HCT116 (cell line): ENCODE results near the gene NANOS1. TPM values are rescaled to one million over a fixed set of nuclear protein-coding genes. Genes with fewer than 3 reads are reported as not detected.

Experiments
- ATAC-seq: fragments of 200-7000 bp; cut with Tn5 transposase; 2 replicates; pipeline ENCODE4 v1.9.1; 2020; ENCODE audit warnings: mild to moderate bottlenecking, moderate library complexity
- BruUV-seq: library from RNA; stranded (reverse); fragments of 400-500 nt; replicated peaks from 2 replicates; lab custom pipeline; 2021; lab: Mats Ljungman, UMichigan
- CTCF ChIA-PET: fragments of 300-600 bp; sonication (Branson Sonifier 250); formaldehyde crosslinking; loops from one replicate; lab custom pipeline; 2021; ENCODE audit warnings: antibody characterized with exemption; lab: Charles Lee
- POLR2A ChIA-PET: fragments of 300-600, 350-600 bp; sonication (Branson Sonifier 250); formaldehyde crosslinking; loops from one replicate; lab custom pipeline; 2021; ENCODE audit warnings: antibody characterized with exemption; lab: Charles Lee
- RAD21 ChIA-PET, 2 experiments: fragments of 300-600 bp; sonication (Branson Sonifier 250); formaldehyde crosslinking; loops; one replicate each; lab custom pipeline; 2023; ENCODE audit warnings: low total read pairs in 2 of 2; ENCODE audit not compliant: uncharacterized antibody in 2 of 2, unreplicated experiment in 2 of 2, low non-redundant PET in 1 of 2; lab: Charles Lee
- DNase-seq: peaks from one replicate; pipeline ENCODE4 v3.0.0-alpha.2; 2010; ENCODE audit warnings: low read depth, low spot score
- H2AFZ ChIP-seq: fragments of 200-600 bp; shearing (Covaris generic), sonication (generic); 2 replicates; pipeline ENCODE4 v1.6.1; 2017; ENCODE audit warnings: low read depth, mixed run types, mixed read lengths, antibody characterized with exemption, low read length; ENCODE audit not compliant: poor library complexity, severe bottlenecking
- H3K27ac ChIP-seq: 2 replicates; pipeline ENCODE4 v1.5.1; 2012; ENCODE audit warnings: low read depth, low read length
- H3K27me3 ChIP-seq: fragments of 200-600 bp; sonication (generic); 2 replicates; pipeline ENCODE4 v1.6.1; 2016; ENCODE audit warnings: mixed run types, low read length, mixed read lengths; ENCODE audit not compliant: insufficient read depth
- H3K36me3 ChIP-seq, 2 experiments: fragments of 200-500 bp in 1 of 2; fragments of 200-600 bp in 1 of 2; sonication (Bioruptor generic) in 1 of 2; sonication (generic) in 1 of 2; 2 replicates each; pipeline versions ENCODE4 v1.5.1 to v1.6.1; 2014 to 2016; ENCODE audit warnings: low read length in 2 of 2, inconsistent platforms in 1 of 2, mixed read lengths in 1 of 2, mixed run types in 1 of 2; ENCODE audit not compliant: insufficient read depth in 2 of 2, control insufficient read depth in 1 of 2
- H3K4me1 ChIP-seq, 2 experiments: fragments of 200-600 bp in 1 of 2; sonication (generic) in 1 of 2; 2 replicates each; pipeline versions ENCODE4 v1.5.1 to v1.6.1; 2012 to 2017; ENCODE audit warnings: low read length in 2 of 2, inconsistent platforms in 1 of 2, mild to moderate bottlenecking in 1 of 2, mixed read lengths in 1 of 2, mixed run types in 1 of 2, moderate library complexity in 1 of 2; ENCODE audit not compliant: insufficient read depth in 2 of 2, control insufficient read depth in 1 of 2
- H3K4me2 ChIP-seq: fragments of 200-600 bp; sonication (generic); 2 replicates; pipeline ENCODE4 v1.6.1; 2017; ENCODE audit warnings: mixed run types, low read length, mixed read lengths
- H3K4me3 ChIP-seq, 2 experiments: fragments of 200-600 bp in 1 of 2; sonication (generic) in 1 of 2; replicated peaks in 1 of 2; 2 replicates each; pipeline ENCODE4 v1.5.1; 2011 to 2016; ENCODE audit warnings: low read length in 2 of 2, control low read depth in 1 of 2, low read depth in 1 of 2, mild to moderate bottlenecking in 1 of 2, mixed read lengths in 1 of 2, mixed run types in 1 of 2
- H3K79me2 ChIP-seq: fragments of 200-600 bp; sonication (generic); 2 replicates; pipeline ENCODE4 v1.6.1; 2017; ENCODE audit warnings: mild to moderate bottlenecking, mixed run types, low read length, moderate library complexity, mixed read lengths; ENCODE audit not compliant: insufficient read depth
- H3K9ac ChIP-seq: fragments of 200-600 bp; sonication (generic); 2 replicates; pipeline ENCODE4 v1.6.1; 2016; ENCODE audit warnings: low read length, mixed read lengths
- H3K9me2 ChIP-seq: fragments of 200-600 bp; sonication (generic), shearing (Covaris generic); 2 replicates; pipeline ENCODE4 v1.6.1; 2017; ENCODE audit warnings: mixed run types, mild to moderate bottlenecking, moderate library complexity; ENCODE audit not compliant: insufficient read depth
- H3K9me3 ChIP-seq, 2 experiments: fragments of 200-500 bp in 1 of 2; fragments of 200-600 bp in 1 of 2; sonication (Bioruptor generic) in 1 of 2; sonication (generic) in 1 of 2; 2 replicates each; pipeline ENCODE4 v1.6.1; 2014 to 2017; ENCODE audit warnings: low read length in 2 of 2, mixed read lengths in 2 of 2, inconsistent platforms in 1 of 2, low read depth in 1 of 2, mild to moderate bottlenecking in 1 of 2, mixed run types in 1 of 2, moderate library complexity in 1 of 2; ENCODE audit not compliant: control insufficient read depth in 1 of 2, insufficient read depth in 1 of 2
- H4K20me1 ChIP-seq: fragments of 200-600 bp; sonication (generic), shearing (Covaris generic); 2 replicates; pipeline ENCODE4 v1.6.1; 2017; ENCODE audit warnings: mixed run types, mild to moderate bottlenecking, moderate library complexity; ENCODE audit not compliant: insufficient read depth
- ATF3 ChIP-seq: IDR thresholded peaks from 2 replicates; pipeline ENCODE4 v1.6.1; 2012
- EGR1 ChIP-seq: IDR thresholded peaks from 2 replicates; pipeline ENCODE4 v1.6.1; 2012; ENCODE audit warnings: low read depth
- ELF1 ChIP-seq: IDR thresholded peaks from 2 replicates; pipeline ENCODE4 v1.6.1; 2012; ENCODE audit warnings: low read depth, borderline replicate concordance
- POLR2A ChIP-seq: IDR thresholded peaks from 2 replicates; pipeline ENCODE4 v1.7.0; 2011; ENCODE audit warnings: borderline replicate concordance; ENCODE audit not compliant: insufficient read depth, insufficient read length; ENCODE audit errors: extremely low read depth
- POLR2AphosphoS5 ChIP-seq: IDR thresholded peaks from 2 replicates; pipeline ENCODE4 v1.6.1; 2011; ENCODE audit warnings: mild to moderate bottlenecking, low read depth, low read length, moderate library complexity
- RAD21 ChIP-seq: IDR thresholded peaks from 2 replicates; pipeline ENCODE4 v1.6.1; 2012; ENCODE audit warnings: low read depth, mild to moderate bottlenecking
- REST ChIP-seq: IDR thresholded peaks from 2 replicates; pipeline ENCODE4 v1.6.1; 2012; ENCODE audit warnings: low read depth
- SIN3A ChIP-seq: IDR thresholded peaks from 2 replicates; pipeline ENCODE4 v1.6.1; 2012; ENCODE audit warnings: low read depth
- SP1 ChIP-seq: IDR thresholded peaks from 2 replicates; pipeline ENCODE4 v1.6.1; 2012; ENCODE audit warnings: low read depth
- YY1 ChIP-seq: IDR thresholded peaks from 2 replicates; pipeline ENCODE4 v1.6.1; 2011; ENCODE audit warnings: low read length, low read depth, moderate library complexity, mild to moderate bottlenecking; ENCODE audit not compliant: insufficient replicate concordance; ENCODE audit errors: extremely low read depth
- ZBTB33 ChIP-seq: IDR thresholded peaks from 2 replicates; pipeline ENCODE4 v1.6.1; 2011; ENCODE audit warnings: mild to moderate bottlenecking, low read length, moderate library complexity; ENCODE audit not compliant: insufficient replicate concordance; ENCODE audit errors: extremely low read depth
- ZFX ChIP-seq: fragments of 450-650 bp; IDR thresholded peaks from 2 replicates; pipeline ENCODE4 v1.6.1; 2017
- intact Hi-C: fragments of 100-400 bp; cut with micrococcal nuclease; formaldehyde crosslinking; loops from 2 replicates; pipeline ENCODE4 v1.10.0; 2022
- total RNA-seq: library from RNA; stranded (reverse); gene quantifications from one replicate; pipeline ENCODE4 v1.2.1, GENCODE V29; 2021; ENCODE audit not compliant: unreplicated experiment

Gene NANOS1
- total RNA-seq, 1 experiment from 2014 or later, result 1.5 TPM

- H3K36me3 ChIP-seq, result peaks cover 83 to 95% of the 10 kb centered on the region in 2 experiments
- DNase-seq, result no peak
- no peaks in the 10 kb centered on the region for H3K27me3 ChIP-seq
- H3K9ac ChIP-seq, result no peak overlapping the region
- ChIA-PET CTCF (no interaction called here), POLR2A (no interaction called here), RAD21 (no interaction called here)
- no peaks in the 10 kb centered on the region for H3K9me2 ChIP-seq
- no peak overlapping the region for H3K4me2 ChIP-seq
- intact Hi-C loops, result no loop called here
- no peak overlapping the region for H3K4me3 ChIP-seq
- TF ChIP-seq YY1 (no peak), RAD21 (no peak), SP1 (no peak), REST (no peak), POLR2AphosphoS5 (no peak), POLR2A (no peak), ZBTB33 (no peak), ATF3 (no peak), ZFX (no peak), SIN3A (no peak), ELF1 (no peak), EGR1 (no peak)
- no peak for ATAC-seq
- peaks cover 57% of the 10 kb centered on the region; the same call in 1 of the 2 replicates for H4K20me1 ChIP-seq
- no peak overlapping the region for H2AFZ ChIP-seq
- peaks cover 100% of the 10 kb centered on the region for H3K79me2 ChIP-seq
- no TSS peak for BruUV-seq
- H3K9me3 ChIP-seq, result no peaks in the 10 kb centered on the region
- no peak overlapping the region for H3K27ac ChIP-seq
- H3K4me1 ChIP-seq, result no peaks in the 10 kb centered on the region
These were observed 20.3 kb downstream of the NANOS1 start for GRCh38 chr10:119049777-119050176.
